Mononuclear cell (primary cell): ENCODE results near the gene SYS1. TPM values are rescaled to one million over a fixed set of nuclear protein-coding genes. Genes with fewer than 3 reads are reported as not detected.
A peak's percentile ranks its signal among the peaks of the same experiment; 100 is the strongest.

ENCODE experiments used
- H3K27me3 ChIP-seq: 2 replicates; pipeline ENCODE4 v1.6.0; 2011; ENCODE audit warnings: low read length, control low read depth; ENCODE audit not compliant: insufficient read depth
- H3K4me1 ChIP-seq: 2 replicates; pipeline ENCODE4 v1.5.1; 2011; ENCODE audit warnings: mild to moderate bottlenecking, low read length, control low read depth; ENCODE audit not compliant: insufficient read depth
- H3K4me3 ChIP-seq: 2 replicates; pipeline ENCODE4 v1.5.1; 2011; ENCODE audit warnings: mild to moderate bottlenecking, low read length, moderate library complexity
- H3K9me3 ChIP-seq: 2 replicates; pipeline ENCODE4 v1.5.1; 2011; ENCODE audit warnings: low read depth, mild to moderate bottlenecking, control low read depth, low read length
- total RNA-seq: library from RNA; depleted of rRNA; stranded (reverse); fragments of >200 nt; gene quantifications from one replicate; pipeline ENCODE4 v1.2.3, GENCODE V29; 2012

The SYS1 gene
- 63.8 TPM for total RNA-seq

- H3K27me3 ChIP-seq = no peaks in the 10 kb centered on the region
- no peaks in the 10 kb centered on the region for H3K9me3 ChIP-seq
- H3K4me1 ChIP-seq = peaks cover 74% of the 10 kb centered on the region
- peak within 1 kb of the TSS; percentile 95 for H3K4me3 ChIP-seq
Observed at GRCh38 chr20:45362804-45363610, at the start of gene SYS1. SYS1 (plus strand) TSS chr20:45363156; CDS start chr20:45363532, 376 bp downstream.

GRCh38 chr20:45313943-45314342, 49.0 kb upstream of the SYS1 start:
- no peak overlapping the region for H3K4me3 ChIP-seq
- H3K4me1 ChIP-seq = peaks cover 4% of the 10 kb centered on the region
- peaks cover 15% of the 10 kb centered on the region for H3K27me3 ChIP-seq
- no peaks in the 10 kb centered on the region for H3K9me3 ChIP-seq

GRCh38 chr20:45315672-45316071, 47.3 kb upstream of the SYS1 start:
- Histone ChIP-seq H3K4me1 (peaks cover 20% of the 10 kb centered on the region), H3K9me3 (no peaks in the 10 kb centered on the region), H3K27me3 (peaks cover 15% of the 10 kb centered on the region), H3K4me3 (no peak overlapping the region)

GRCh38 chr20:45316150-45317080, 46.5 kb upstream of the SYS1 start:
- no peaks in the 10 kb centered on the region for H3K9me3 ChIP-seq
- peaks cover 15% of the 10 kb centered on the region for H3K27me3 ChIP-seq
- H3K4me3 ChIP-seq = no peak overlapping the region
- peaks cover 27% of the 10 kb centered on the region for H3K4me1 ChIP-seq

- Histone ChIP-seq H3K4me3 (no peak overlapping the region), H3K27me3 (peaks cover 15% of the 10 kb centered on the region), H3K4me1 (peaks cover 28% of the 10 kb centered on the region), H3K9me3 (no peaks in the 10 kb centered on the region)
Observed at GRCh38 chr20:45317826-45318225, 45.1 kb upstream of the SYS1 start.

- Histone ChIP-seq H3K27me3 (peaks cover 15% of the 10 kb centered on the region), H3K4me1 (peaks cover 28% of the 10 kb centered on the region), H3K4me3 (no peak overlapping the region), H3K9me3 (no peaks in the 10 kb centered on the region)
Observed at GRCh38 chr20:45318386-45318939, 44.5 kb upstream of the SYS1 start.

- peaks cover 13% of the 10 kb centered on the region for H3K27me3 ChIP-seq
- H3K4me1 ChIP-seq = peaks cover 28% of the 10 kb centered on the region
- no peaks in the 10 kb centered on the region for H3K9me3 ChIP-seq
- H3K4me3 ChIP-seq = no peak overlapping the region
Observed at GRCh38 chr20:45318948-45319347, 44.0 kb upstream of the SYS1 start.

GRCh38 chr20:45320948-45321595, 41.9 kb upstream of the SYS1 start:
- Histone ChIP-seq H3K27me3 (peaks cover 5% of the 10 kb centered on the region), H3K4me1 (peaks cover 28% of the 10 kb centered on the region), H3K9me3 (no peaks in the 10 kb centered on the region), H3K4me3 (no peak overlapping the region)

- Histone ChIP-seq H3K4me1 (peaks cover 28% of the 10 kb centered on the region), H3K4me3 (no peak overlapping the region), H3K9me3 (no peaks in the 10 kb centered on the region), H3K27me3 (no peaks in the 10 kb centered on the region)
Observed at GRCh38 chr20:45322952-45323383, 40.0 kb upstream of the SYS1 start.

GRCh38 chr20:45323731-45324130, 39.2 kb upstream of the SYS1 start:
- no peaks in the 10 kb centered on the region for H3K27me3 ChIP-seq
- no peaks in the 10 kb centered on the region for H3K9me3 ChIP-seq
- peaks cover 26% of the 10 kb centered on the region for H3K4me1 ChIP-seq
- no peak overlapping the region for H3K4me3 ChIP-seq

- Histone ChIP-seq H3K4me3 (no peak overlapping the region), H3K4me1 (peaks cover 11% of the 10 kb centered on the region), H3K9me3 (no peaks in the 10 kb centered on the region), H3K27me3 (no peaks in the 10 kb centered on the region)
Observed at GRCh38 chr20:45325371-45325770, 37.6 kb upstream of the SYS1 start.

- Histone ChIP-seq H3K4me1 (no peaks in the 10 kb centered on the region), H3K4me3 (no peak overlapping the region), H3K27me3 (no peaks in the 10 kb centered on the region), H3K9me3 (no peaks in the 10 kb centered on the region)
Observed at GRCh38 chr20:45328451-45328850, 34.5 kb upstream of the SYS1 start.

GRCh38 chr20:45329497-45330319, 33.2 kb upstream of the SYS1 start:
- no peaks in the 10 kb centered on the region for H3K9me3 ChIP-seq
- H3K4me3 ChIP-seq = no peak overlapping the region
- no peaks in the 10 kb centered on the region for H3K27me3 ChIP-seq
- no peaks in the 10 kb centered on the region for H3K4me1 ChIP-seq

- no peaks in the 10 kb centered on the region for H3K4me1 ChIP-seq
- no peak overlapping the region for H3K4me3 ChIP-seq
- no peaks in the 10 kb centered on the region for H3K9me3 ChIP-seq
- H3K27me3 ChIP-seq = no peaks in the 10 kb centered on the region
Observed at GRCh38 chr20:45330476-45330875, 32.5 kb upstream of the SYS1 start.
